ENCODE measurements around the gene INO80.
A peak's percentile ranks its signal among the peaks of the same experiment; 100 is the strongest.

The INO80 gene

DNA sequence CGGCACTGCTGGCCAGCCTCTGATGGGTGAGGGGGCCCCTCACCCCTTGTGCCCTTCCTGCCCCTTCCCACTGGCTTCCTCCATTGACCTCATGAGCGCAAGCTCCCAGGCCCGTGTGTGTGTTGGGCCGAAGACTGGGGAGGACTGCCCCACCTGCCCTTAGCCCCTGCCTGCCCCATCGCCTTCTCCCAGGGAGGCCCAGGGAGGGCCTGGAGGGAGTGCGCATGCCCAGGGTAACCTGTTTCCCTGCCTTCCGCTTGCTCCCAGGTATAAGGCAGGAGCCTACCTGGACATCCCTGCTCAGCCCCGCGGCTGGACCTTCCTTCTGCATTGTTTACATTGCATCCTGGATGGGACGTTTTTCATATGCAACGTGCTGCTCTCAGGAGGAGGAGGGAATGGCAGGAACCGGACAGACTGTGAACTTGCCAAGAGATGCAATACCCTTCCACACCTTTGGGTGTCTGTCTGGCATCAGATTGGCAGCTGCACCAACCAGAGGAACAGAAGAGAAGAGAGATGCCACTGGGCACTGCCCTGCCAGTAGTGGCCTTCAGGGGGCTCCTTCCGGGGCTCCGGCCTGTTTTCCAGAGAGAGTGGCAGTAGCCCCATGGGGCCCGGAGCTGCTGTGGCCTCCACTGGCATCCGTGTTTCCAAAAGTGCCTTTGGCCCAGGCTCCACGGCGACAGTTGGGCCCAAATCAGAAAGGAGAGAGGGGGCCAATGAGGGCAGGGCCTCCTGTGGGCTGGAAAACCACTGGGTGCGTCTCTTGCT is 178.1 kb downstream of the INO80 start:
- H3K27ac ChIP-seq (ENCODE audit: low read length), result no peak overlapping the region
- no peak overlapping the region for H2AFZ ChIP-seq (ENCODE audit: low read depth, low read length)
- no peaks in the 10 kb centered on the region for H3K79me2 ChIP-seq (ENCODE audit: low read length)
- H3K4me2 ChIP-seq (ENCODE audit: low read length), result no peak overlapping the region
- no peaks in the 10 kb centered on the region for H4K20me1 ChIP-seq (ENCODE audit: insufficient read depth, low read length)
- no peaks in the 10 kb centered on the region for H3K36me3 ChIP-seq (replicated peaks; ENCODE audit: low read depth, low read length)
- TF ChIP-seq, protein P1, sequence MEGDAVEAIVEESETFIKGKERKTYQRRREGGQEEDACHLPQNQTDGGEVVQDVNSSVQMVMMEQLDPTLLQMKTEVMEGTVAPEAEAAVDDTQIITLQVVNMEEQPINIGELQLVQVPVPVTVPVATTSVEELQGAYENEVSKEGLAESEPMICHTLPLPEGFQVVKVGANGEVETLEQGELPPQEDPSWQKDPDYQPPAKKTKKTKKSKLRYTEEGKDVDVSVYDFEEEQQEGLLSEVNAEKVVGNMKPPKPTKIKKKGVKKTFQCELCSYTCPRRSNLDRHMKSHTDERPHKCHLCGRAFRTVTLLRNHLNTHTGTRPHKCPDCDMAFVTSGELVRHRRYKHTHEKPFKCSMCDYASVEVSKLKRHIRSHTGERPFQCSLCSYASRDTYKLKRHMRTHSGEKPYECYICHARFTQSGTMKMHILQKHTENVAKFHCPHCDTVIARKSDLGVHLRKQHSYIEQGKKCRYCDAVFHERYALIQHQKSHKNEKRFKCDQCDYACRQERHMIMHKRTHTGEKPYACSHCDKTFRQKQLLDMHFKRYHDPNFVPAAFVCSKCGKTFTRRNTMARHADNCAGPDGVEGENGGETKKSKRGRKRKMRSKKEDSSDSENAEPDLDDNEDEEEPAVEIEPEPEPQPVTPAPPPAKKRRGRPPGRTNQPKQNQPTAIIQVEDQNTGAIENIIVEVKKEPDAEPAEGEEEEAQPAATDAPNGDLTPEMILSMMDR (IDR thresholded peaks at IDR 0.05; ENCODE audit: low read depth, low read length), result peak; percentile 31
- no peak for TF ChIP-seq EZH2phosphoT487 (IDR thresholded peaks at IDR 0.05; ENCODE audit: low read depth)
- H3K9ac ChIP-seq (ENCODE audit: low read length), result no peak overlapping the region
- H3K27me3 ChIP-seq (ENCODE audit: low read depth, low read length), result no peaks in the 10 kb centered on the region
- H3K9me3 ChIP-seq (ENCODE audit: insufficient read depth, low read length), result no peaks in the 10 kb centered on the region
- H3K4me1 ChIP-seq (ENCODE audit: low read length), result peaks cover 31% of the 10 kb centered on the region
- no peak overlapping the region for H3K4me3 ChIP-seq (ENCODE audit: low read length)

DNA sequence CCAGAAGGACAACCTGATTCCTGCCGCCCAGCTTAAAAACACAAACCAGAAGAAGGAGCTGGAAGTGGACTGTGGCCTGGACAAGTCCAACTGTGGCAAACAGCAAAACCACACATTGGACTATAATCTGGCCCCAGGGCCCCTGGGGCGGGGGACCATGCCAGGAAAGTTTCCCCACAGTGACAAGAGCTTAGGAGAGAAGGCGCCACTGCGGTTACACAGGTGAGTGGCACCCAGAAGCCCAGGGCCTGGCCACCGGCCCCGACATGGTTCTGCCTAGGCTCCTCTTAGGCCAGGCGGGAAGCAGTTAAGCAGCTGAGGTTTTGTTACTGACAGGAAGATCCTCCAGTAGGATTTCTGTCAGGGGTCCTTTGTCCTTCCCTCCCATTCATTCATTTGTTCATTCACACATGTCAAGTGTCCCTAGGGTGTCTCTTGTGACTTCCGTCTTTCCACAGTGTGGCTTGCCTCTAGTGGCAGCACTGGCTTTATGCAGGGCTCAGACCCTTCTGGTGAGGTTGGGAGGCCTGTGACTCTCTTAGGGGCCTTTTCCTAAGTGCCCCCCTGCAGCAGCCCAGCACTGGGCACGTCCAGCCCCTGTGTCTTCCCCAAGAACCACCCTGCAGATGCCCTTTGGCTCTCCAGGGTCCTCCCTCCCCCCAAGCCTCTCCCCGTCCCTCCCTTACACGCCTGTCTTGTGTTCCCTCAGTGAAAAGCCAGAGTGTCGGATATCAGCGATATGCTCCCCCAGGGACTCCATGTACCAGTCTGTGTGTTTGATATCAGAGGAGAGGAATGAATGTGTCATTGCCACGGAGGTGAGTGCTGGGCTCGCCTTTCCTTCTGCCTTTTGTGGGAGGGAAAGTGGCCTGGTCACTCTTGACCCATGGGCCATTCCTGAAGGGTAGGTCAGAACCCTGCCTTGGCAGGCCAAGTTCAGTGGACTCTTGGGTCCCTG is 179.1 kb downstream of the INO80 start:
- Histone ChIP-seq H3K4me3 (ENCODE audit: low read length) (no peak overlapping the region), H3K4me2 (ENCODE audit: low read length) (no peak overlapping the region), H3K79me2 (ENCODE audit: low read length) (no peaks in the 10 kb centered on the region), H4K20me1 (ENCODE audit: insufficient read depth, low read length) (no peaks in the 10 kb centered on the region), H3K27me3 (ENCODE audit: low read depth, low read length) (no peaks in the 10 kb centered on the region), H3K4me1 (ENCODE audit: low read length) (peaks cover 34% of the 10 kb centered on the region), H3K36me3 (replicated peaks; ENCODE audit: low read depth, low read length) (no peaks in the 10 kb centered on the region), H3K9me3 (ENCODE audit: insufficient read depth, low read length) (no peaks in the 10 kb centered on the region), H2AFZ (ENCODE audit: low read depth, low read length) (no peak overlapping the region), H3K27ac (ENCODE audit: low read length) (no peak overlapping the region), H3K9ac (ENCODE audit: low read length) (no peak overlapping the region)
- TF ChIP-seq EZH2phosphoT487 (IDR thresholded peaks at IDR 0.05; ENCODE audit: low read depth), result no peak
- TF ChIP-seq, protein P1 (IDR thresholded peaks at IDR 0.05; ENCODE audit: low read depth, low read length), result no peak

DNA sequence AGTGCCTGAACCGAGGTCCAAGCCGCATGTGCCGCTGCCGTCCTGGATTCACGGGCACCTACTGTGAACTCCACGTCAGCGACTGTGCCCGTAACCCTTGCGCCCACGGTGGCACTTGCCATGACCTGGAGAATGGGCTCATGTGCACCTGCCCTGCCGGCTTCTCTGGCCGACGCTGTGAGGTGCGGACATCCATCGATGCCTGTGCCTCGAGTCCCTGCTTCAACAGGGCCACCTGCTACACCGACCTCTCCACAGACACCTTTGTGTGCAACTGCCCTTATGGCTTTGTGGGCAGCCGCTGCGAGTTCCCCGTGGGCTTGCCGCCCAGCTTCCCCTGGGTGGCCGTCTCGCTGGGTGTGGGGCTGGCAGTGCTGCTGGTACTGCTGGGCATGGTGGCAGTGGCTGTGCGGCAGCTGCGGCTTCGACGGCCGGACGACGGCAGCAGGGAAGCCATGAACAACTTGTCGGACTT is 179.8 kb downstream of the INO80 start:
- Histone ChIP-seq H3K9ac (ENCODE audit: low read length) (no peak overlapping the region), H3K4me2 (ENCODE audit: low read length) (no peak overlapping the region), H3K4me1 (ENCODE audit: low read length) (peaks cover 36% of the 10 kb centered on the region), H3K36me3 (replicated peaks; ENCODE audit: low read depth, low read length) (no peaks in the 10 kb centered on the region), H3K9me3 (ENCODE audit: insufficient read depth, low read length) (no peaks in the 10 kb centered on the region), H3K4me3 (ENCODE audit: low read length) (no peak overlapping the region), H3K27ac (ENCODE audit: low read length) (no peak overlapping the region), H3K27me3 (ENCODE audit: low read depth, low read length) (no peaks in the 10 kb centered on the region), H2AFZ (ENCODE audit: low read depth, low read length) (no peak overlapping the region), H3K79me2 (ENCODE audit: low read length) (no peaks in the 10 kb centered on the region), H4K20me1 (ENCODE audit: insufficient read depth, low read length) (no peaks in the 10 kb centered on the region)
- TF ChIP-seq, protein P1 (IDR thresholded peaks at IDR 0.05; ENCODE audit: low read depth, low read length), result no peak
- no peak for TF ChIP-seq EZH2phosphoT487 (IDR thresholded peaks at IDR 0.05; ENCODE audit: low read depth)

- Histone ChIP-seq H3K27ac (ENCODE audit: low read length) (no peak overlapping the region), H3K9ac (ENCODE audit: low read length) (no peak overlapping the region), H3K4me1 (ENCODE audit: low read length) (peaks cover 19% of the 10 kb centered on the region), H3K9me3 (ENCODE audit: insufficient read depth, low read length) (no peaks in the 10 kb centered on the region), H4K20me1 (ENCODE audit: insufficient read depth, low read length) (no peaks in the 10 kb centered on the region), H3K4me2 (ENCODE audit: low read length) (no peak overlapping the region), H2AFZ (ENCODE audit: low read depth, low read length) (no peak overlapping the region), H3K79me2 (ENCODE audit: low read length) (no peaks in the 10 kb centered on the region), H3K36me3 (replicated peaks; ENCODE audit: low read depth, low read length) (no peaks in the 10 kb centered on the region), H3K27me3 (ENCODE audit: low read depth, low read length) (no peaks in the 10 kb centered on the region), H3K4me3 (ENCODE audit: low read length) (no peak overlapping the region)
- TF ChIP-seq EZH2phosphoT487 (IDR thresholded peaks at IDR 0.05; ENCODE audit: low read depth), result no peak
- TF ChIP-seq, protein P1 (IDR thresholded peaks at IDR 0.05; ENCODE audit: low read depth, low read length), result no peak
These were observed 181.6 kb downstream of the INO80 start for GRCh38 chr15:40934457-40934856.
